ENCODE data around the gene TADA2B. TPM values are rescaled to one million over a fixed set of nuclear protein-coding genes. Genes with fewer than 3 reads are reported as not detected.

The TADA2B gene
- polyA plus RNA-seq, 3 donors = 2.0 to 10.2 (median 2.6) TPM

- H3K4me1 Mint-ChIP-seq = no peaks in the 10 kb centered on the region
- Histone ChIP-seq H2AFZ (ENCODE audit: insufficient read depth, low read depth, low read length, poor library complexity, severe bottlenecking) (no peak overlapping the region), H3K79me2 (ENCODE audit: insufficient read depth, low read length) (no peaks in the 10 kb centered on the region), H3K9ac (ENCODE audit: insufficient read depth, low read length, poor library complexity, severe bottlenecking) (no peak overlapping the region), H3K36me3 (replicated peaks in 1 of 2; ENCODE audit: control insufficient read depth in 1 of 2, insufficient read depth in 2 of 2, low read length in 2 of 2) (peaks cover 78 to 96% of the 10 kb centered on the region in 2 donors), H3K27ac (ENCODE audit: low read depth in 1 of 2, low read length in 2 of 2) (no peak overlapping the region), H4K20me1 (ENCODE audit: insufficient read depth, low read length) (peaks cover 74% of the 10 kb centered on the region), H3K4me1 (ENCODE audit: control insufficient read depth in 1 of 2, insufficient read depth in 2 of 2, low read length in 2 of 2) (no peaks in the 10 kb centered on the region), H3K4me2 (replicated peaks; ENCODE audit: extremely low read depth, low read length, poor library complexity, severe bottlenecking) (no peak overlapping the region), H3K9me3 (replicated peaks in 1 of 2; ENCODE audit: control insufficient read depth in 1 of 2, insufficient read depth in 1 of 2, low read length in 2 of 2) (no peaks in the 10 kb centered on the region), H3K4me3 (replicated peaks in 1 of 3; ENCODE audit: low read depth in 2 of 3, low read length in 3 of 3) (no peak overlapping the region), H3K27me3 (ENCODE audit: control insufficient read depth in 2 of 2, insufficient read depth in 2 of 2, low read length in 2 of 2) (no peaks in the 10 kb centered on the region)
- peaks cover 0 to 1% (median 0%) of the 10 kb centered on the region in 3 donors for H3K27me3 Mint-ChIP-seq (ENCODE audit: low read depth in 3 of 3)
- peak overlapping the region in 2 of 7 donors; percentile 6 to 52 for H3K27ac Mint-ChIP-seq
- no peaks in the 10 kb centered on the region for H3K9me3 Mint-ChIP-seq
- peaks cover 82 to 91% of the 10 kb centered on the region in 2 donors for H3K36me3 Mint-ChIP-seq
- no peak overlapping the region for H3K4me3 Mint-ChIP-seq
- no peak for TF ChIP-seq CTCF (IDR thresholded peaks at IDR 0.05)
- intact Hi-C loops (cut with micrococcal nuclease) = no loop called here
- WGBS (ENCODE audit: insufficient coverage) = 93% methylated on average over 19 of the region's 19 CpGs
- no peak for DNase-seq
Observed at GRCh38 chr4:7024336-7024890, 18.8 kb upstream of the TADA2B start.

GRCh38 chr4:7025040-7025602 lies 18.1 kb upstream of the TADA2B start:
- Histone ChIP-seq H3K79me2 (ENCODE audit: insufficient read depth, low read length) (no peaks in the 10 kb centered on the region), H3K4me1 (ENCODE audit: control insufficient read depth in 1 of 2, insufficient read depth in 2 of 2, low read length in 2 of 2) (no peaks in the 10 kb centered on the region), H3K36me3 (replicated peaks in 1 of 2; ENCODE audit: control insufficient read depth in 1 of 2, insufficient read depth in 2 of 2, low read length in 2 of 2) (peaks cover 83 to 96% of the 10 kb centered on the region in 2 donors), H2AFZ (ENCODE audit: insufficient read depth, low read depth, low read length, poor library complexity, severe bottlenecking) (no peak overlapping the region), H3K9ac (ENCODE audit: insufficient read depth, low read length, poor library complexity, severe bottlenecking) (no peak overlapping the region), H3K4me3 (replicated peaks in 1 of 3; ENCODE audit: low read depth in 2 of 3, low read length in 3 of 3) (no peak overlapping the region), H4K20me1 (ENCODE audit: insufficient read depth, low read length) (peaks cover 73% of the 10 kb centered on the region), H3K27ac (ENCODE audit: low read depth in 1 of 2, low read length in 2 of 2) (no peak overlapping the region), H3K9me3 (replicated peaks in 1 of 2; ENCODE audit: control insufficient read depth in 1 of 2, insufficient read depth in 1 of 2, low read length in 2 of 2) (no peaks in the 10 kb centered on the region), H3K4me2 (replicated peaks; ENCODE audit: extremely low read depth, low read length, poor library complexity, severe bottlenecking) (no peak overlapping the region), H3K27me3 (ENCODE audit: control insufficient read depth in 2 of 2, insufficient read depth in 2 of 2, low read length in 2 of 2) (no peaks in the 10 kb centered on the region)
- Mint-ChIP-seq H3K27ac (no peak overlapping the region), H3K27me3 (ENCODE audit: low read depth in 3 of 3) (peaks cover 0 to 3% (median 0%) of the 10 kb centered on the region in 3 donors), H3K36me3 (peaks cover 85 to 94% of the 10 kb centered on the region in 2 donors), H3K4me1 (no peaks in the 10 kb centered on the region), H3K9me3 (no peaks in the 10 kb centered on the region), H3K4me3 (no peak overlapping the region)
- DNase-seq = no peak
- intact Hi-C loops (cut with micrococcal nuclease) = no loop called here
- WGBS (ENCODE audit: insufficient coverage) = 93% methylated on average over 21 of the region's 28 CpGs
- TF ChIP-seq CTCF (IDR thresholded peaks at IDR 0.05) = no peak
